Stimulated activated effector memory CD8-positive, alpha-beta T cell treated with anti-CD3 and anti-CD28 coated beads, Interleukin-12 subunit alpha, Interleukin-12 subunit beta, amount 100 ng/mL, for 72 hours (primary cell): ENCODE measurements around the gene SCAMP3.
"Not testable (repeated sequence)": the region's sequence is repeated elsewhere in the genome, so short reads cannot be mapped to it uniquely, and the experiment has no call there.

Experiments
- ATAC-seq: fragments of 150-1000 bp; cut with Tn5 transposase; 2 replicates; pipeline ENCODE4 v1.10.0; 2021
- DNase-seq, 2 donors: peaks; one replicate each; pipeline ENCODE4 v3.0.0; 2021 to 2022; ENCODE audit warnings: low spot score in 2 of 2
- H3K27ac Mint-ChIP-seq: one replicate; pipeline ENCODE4 v1.8.0; 2022; ENCODE audit warnings: mild to moderate bottlenecking, mixed read lengths
- H3K36me3 Mint-ChIP-seq: one replicate; pipeline ENCODE4 v1.8.0; 2022; ENCODE audit warnings: mild to moderate bottlenecking, mixed read lengths
- H3K4me1 Mint-ChIP-seq: one replicate; pipeline ENCODE4 v1.8.0; 2022; ENCODE audit warnings: mixed read lengths
- H3K4me3 Mint-ChIP-seq: one replicate; pipeline ENCODE4 v1.8.0; 2022; ENCODE audit warnings: mild to moderate bottlenecking, mixed read lengths
- H3K9me3 Mint-ChIP-seq: one replicate; pipeline ENCODE4 v1.8.0; 2022; ENCODE audit warnings: mixed read lengths

SCAMP3 gene

DNA sequence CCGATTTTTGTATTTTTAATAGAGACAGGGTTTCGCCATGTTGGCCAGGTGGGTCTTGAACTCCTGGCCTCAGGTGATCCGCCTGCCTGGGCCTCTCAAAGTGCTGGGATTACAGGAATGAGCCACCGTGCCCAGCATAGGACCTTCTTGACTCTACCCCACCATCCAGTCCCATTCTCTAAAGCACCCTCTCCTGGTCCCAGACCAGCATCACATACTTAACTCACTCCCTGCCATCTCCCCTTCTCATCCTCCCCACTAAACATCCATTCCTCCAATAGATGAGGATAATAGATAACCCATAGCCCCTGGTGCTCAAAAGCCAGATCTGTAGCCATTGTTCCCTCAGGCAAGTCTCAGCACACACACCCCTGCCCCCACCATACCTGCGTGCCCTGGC lies 9.0 kb downstream of the SCAMP3 start:
- peak overlapping the region; percentile 73 for H3K27ac Mint-ChIP-seq
- no peak for ATAC-seq
- DNase-seq: no peak
- H3K4me3 Mint-ChIP-seq: peak overlapping the region; percentile 78
- H3K36me3 Mint-ChIP-seq: peaks cover 29% of the 10 kb centered on the region
- peaks cover 56% of the 10 kb centered on the region for H3K4me1 Mint-ChIP-seq
- no peaks in the 10 kb centered on the region for H3K9me3 Mint-ChIP-seq

DNA sequence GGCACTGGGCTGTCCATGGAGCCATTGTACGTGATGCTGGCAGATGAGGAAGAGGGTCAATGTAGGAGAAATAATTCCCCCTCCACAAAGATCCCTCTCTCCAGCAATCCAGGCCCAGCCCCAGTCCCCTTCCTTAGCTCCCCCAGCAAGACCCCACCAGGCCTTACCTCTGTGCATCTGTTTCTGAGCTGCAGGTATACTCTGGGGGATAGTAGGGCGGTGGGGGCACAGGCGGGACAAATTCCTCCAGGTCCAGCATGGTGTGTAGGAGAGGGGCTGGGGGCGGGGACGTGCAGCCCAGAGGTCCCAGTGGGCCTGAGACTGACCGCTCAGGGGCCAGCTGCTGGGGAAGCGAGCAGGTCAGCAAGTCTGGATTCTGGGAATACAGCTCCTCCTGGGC lies 10.6 kb downstream of the SCAMP3 start:
- DNase-seq: no peak
- no peaks in the 10 kb centered on the region for H3K9me3 Mint-ChIP-seq
- peaks cover 16% of the 10 kb centered on the region for H3K36me3 Mint-ChIP-seq
- ATAC-seq: no peak
- H3K27ac Mint-ChIP-seq: no peak overlapping the region
- H3K4me1 Mint-ChIP-seq: peaks cover 45% of the 10 kb centered on the region
- no peak overlapping the region for H3K4me3 Mint-ChIP-seq

DNA sequence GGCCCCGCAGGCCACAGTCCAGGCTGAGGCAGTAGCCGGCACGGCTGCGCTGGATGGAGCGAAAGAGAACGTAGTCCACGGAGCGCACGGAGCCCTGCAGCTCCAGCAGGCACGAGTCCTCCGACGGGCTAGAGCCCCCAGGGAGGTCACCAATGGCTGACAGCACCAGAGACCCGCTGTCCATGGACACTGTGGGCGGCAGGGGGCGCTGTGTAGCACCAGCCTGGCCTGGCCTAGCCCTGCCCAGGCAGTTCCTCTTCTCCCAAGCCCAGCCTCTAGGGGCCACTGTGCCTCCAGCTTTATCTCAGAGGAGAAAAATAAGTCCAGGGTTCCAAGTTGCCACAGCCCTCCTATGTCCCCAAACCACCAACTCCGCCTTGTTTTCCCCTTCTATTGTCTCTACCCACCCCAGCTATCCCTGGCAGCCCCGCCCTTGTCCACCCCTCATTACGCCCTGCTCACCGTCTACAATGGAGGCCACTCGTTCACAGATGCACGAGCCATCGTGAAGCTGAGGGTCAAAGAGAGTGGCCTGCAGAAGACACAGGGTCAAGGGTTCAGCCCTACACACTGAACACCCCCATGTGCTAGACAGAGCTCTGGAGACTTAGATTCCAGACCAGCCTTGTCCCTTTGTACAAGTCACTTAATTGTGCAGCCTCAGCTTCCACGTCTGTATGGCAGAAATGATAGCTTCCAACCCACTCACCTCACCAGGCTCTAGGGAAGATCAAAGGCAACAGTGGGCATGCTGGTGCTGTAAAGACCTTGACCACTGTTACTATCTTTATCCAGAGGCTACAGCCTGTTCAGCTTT lies 11.3 kb downstream of the SCAMP3 start:
- peaks cover 16% of the 10 kb centered on the region for H3K36me3 Mint-ChIP-seq
- DNase-seq (peak; percentile 98 to 99), ATAC-seq (peak; percentile 95)
- peaks cover 43% of the 10 kb centered on the region for H3K4me1 Mint-ChIP-seq
- no peaks in the 10 kb centered on the region for H3K9me3 Mint-ChIP-seq
- H3K4me3 Mint-ChIP-seq: peak overlapping the region; percentile 67
- H3K27ac Mint-ChIP-seq: peak overlapping the region; percentile 85

DNA sequence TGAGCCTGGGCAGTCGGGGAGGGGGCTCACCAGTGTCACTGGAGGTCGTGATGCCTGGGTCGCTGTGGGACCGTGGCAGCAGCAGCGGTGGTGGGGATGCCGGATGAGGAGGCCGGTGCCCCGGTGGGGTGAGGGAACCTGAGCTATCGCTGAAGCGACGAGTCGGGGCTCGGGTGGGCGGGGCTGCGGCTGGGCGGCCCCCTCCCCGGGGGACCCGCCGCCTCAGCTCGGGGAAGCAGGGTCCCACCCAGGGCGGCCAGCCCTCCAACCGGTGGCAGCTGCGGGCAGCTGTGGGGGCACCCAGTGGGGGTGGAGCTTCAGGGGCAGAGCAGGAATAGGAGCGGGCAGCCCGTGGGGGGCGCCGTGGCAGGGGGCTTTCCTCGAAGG lies 11.9 kb downstream of the SCAMP3 start:
- no peaks in the 10 kb centered on the region for H3K9me3 Mint-ChIP-seq
- peaks cover 20% of the 10 kb centered on the region for H3K36me3 Mint-ChIP-seq
- ATAC-seq (peak; percentile 7), DNase-seq (no peak)
- H3K4me1 Mint-ChIP-seq: peaks cover 43% of the 10 kb centered on the region
- H3K27ac Mint-ChIP-seq: peak overlapping the region; percentile 85
- peak overlapping the region; percentile 67 for H3K4me3 Mint-ChIP-seq

DNA sequence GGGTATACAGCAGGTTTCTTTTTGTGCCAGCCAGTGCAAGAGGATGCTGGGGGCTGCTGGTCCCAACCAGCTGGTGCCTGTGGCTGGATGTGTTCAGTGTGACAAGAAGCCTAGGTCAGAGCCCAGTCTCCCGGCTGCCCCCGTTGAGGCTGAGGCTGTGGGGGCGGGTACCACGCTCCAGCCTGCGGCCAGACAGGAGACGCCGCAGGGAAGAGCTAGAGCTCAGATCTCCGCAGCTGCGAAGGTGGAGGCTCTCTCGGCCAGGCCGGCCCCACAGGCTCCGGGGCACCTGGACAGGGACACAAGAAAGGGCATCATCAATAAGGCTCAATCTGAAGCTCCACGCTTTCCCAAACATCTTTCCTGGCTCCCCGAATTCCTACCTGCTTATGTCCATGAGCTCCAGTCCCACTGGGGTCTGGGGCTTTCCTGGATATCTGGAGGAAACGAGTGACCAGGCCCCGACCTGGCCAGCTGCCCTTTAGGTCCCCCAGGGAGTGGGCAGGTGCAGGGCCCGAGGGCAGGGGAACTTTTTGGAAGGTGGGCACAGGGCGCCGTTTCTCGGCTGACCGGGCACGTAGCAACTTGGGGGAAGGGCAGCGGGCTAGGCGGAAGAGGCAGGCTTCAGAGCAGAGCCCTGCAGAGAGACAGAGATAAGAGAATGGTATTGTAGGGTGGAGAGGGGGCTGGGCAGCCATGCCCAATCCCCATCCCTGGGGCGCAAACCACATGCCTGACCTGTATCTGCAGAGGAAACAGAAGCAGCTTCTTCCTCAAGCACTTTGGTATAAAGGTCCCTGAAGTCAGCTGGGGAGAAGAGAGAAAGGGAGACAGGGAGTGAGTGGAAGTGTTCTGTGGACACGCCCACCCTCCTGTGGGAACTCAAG lies 14.2 kb downstream of the SCAMP3 start:
- ATAC-seq (no peak), DNase-seq (no peak)
- Mint-ChIP-seq H3K4me1 (peaks cover 42% of the 10 kb centered on the region), H3K4me3 (no peak overlapping the region), H3K36me3 (peaks cover 30% of the 10 kb centered on the region), H3K27ac (no peak overlapping the region), H3K9me3 (no peaks in the 10 kb centered on the region)

DNA sequence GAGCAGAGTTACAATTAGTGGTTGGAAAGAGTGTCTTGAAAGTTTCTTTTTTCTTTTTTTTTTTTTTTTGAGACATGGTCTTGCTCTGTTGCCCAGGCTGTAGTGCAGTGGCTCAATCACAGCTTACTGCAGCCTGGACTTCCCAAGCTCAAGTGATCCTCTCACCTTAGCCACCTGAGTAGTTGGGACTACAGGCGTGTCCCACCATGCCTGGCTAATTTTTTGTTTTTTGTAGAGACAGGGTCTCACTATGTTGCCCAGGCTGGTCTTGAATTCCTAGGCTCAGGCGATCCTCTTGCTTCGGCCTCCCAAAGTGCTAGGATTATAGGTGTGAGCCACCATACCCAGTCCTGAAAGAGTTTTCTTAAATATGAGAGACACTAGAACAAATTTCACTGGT lies 15.4 kb downstream of the SCAMP3 start:
- H3K4me3 Mint-ChIP-seq, H3K9me3 Mint-ChIP-seq, ATAC-seq, DNase-seq, H3K27ac Mint-ChIP-seq: not testable (repeated sequence)
- Mint-ChIP-seq H3K4me1 (peaks cover 45% of the 10 kb centered on the region), H3K36me3 (peaks cover 30% of the 10 kb centered on the region)

DNA sequence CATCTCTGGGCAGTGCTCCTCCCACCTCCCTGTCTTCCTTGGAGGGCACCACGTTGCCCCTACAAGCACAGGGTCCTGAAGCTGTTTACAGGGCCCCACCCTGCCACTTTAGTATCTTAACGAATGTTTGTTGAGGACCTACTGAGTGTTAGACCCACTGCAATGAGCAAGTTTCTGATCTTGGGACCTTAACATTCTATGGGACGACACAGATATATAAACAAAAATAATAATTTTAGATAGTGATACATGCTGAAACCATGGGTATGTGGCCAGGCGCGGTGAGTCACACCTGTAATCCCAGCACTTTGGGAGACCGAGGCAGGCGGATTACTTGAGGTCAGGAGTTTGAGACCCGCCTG lies 17.0 kb downstream of the SCAMP3 start:
- H3K4me3 Mint-ChIP-seq: peak overlapping the region; percentile 70
- H3K27ac Mint-ChIP-seq: peak overlapping the region; percentile 95
- H3K4me1 Mint-ChIP-seq: peaks cover 49% of the 10 kb centered on the region
- DNase-seq (no peak), ATAC-seq (no peak)
- H3K9me3 Mint-ChIP-seq: no peaks in the 10 kb centered on the region
- H3K36me3 Mint-ChIP-seq: peaks cover 27% of the 10 kb centered on the region

DNA sequence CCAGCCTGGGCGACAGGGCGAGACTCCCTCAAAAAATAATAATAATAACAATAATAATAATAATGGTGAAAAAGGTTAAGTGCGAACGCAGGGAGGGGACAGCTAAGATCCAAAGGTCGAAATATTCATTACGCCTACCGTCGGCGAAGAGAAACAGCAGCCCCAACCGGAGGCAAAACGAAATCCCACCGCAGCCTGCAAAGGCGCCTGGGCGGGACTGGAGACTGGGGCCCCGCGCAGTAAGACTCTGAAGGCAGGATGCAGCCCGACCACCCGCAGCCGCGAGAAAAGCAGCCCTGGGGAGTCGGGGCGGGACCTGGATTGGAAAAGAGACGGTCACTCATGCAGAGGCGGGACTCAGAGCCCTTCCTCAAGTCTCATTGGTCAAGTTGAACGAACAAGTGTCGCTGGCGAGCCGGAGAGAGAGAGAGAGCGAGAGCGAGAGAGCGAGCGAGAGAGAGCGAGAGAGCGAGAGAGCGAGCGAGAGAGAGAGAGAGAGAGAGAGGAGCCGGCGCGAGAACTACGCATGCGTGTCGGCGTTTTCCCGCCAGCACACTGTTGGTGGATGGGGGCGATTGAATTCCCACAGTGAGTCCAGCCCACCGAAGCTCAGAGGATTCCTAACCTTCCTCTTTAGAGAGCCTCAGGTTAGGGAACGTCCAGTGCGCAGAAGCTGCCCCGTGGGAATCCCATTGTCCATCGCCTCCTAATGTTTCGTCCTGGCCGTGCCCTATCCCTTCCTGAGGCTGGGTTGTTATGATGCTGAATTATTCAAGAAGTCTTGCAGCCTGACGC lies 17.6 kb downstream of the SCAMP3 start:
- Mint-ChIP-seq H3K36me3 (peaks cover 29% of the 10 kb centered on the region), H3K27ac (peak overlapping the region; percentile 95), H3K4me1 (peaks cover 45% of the 10 kb centered on the region), H3K9me3 (no peaks in the 10 kb centered on the region), H3K4me3 (peak overlapping the region; percentile 70)
- DNase-seq (peak; percentile 80 to 99), ATAC-seq (peak; percentile 96)

DNA sequence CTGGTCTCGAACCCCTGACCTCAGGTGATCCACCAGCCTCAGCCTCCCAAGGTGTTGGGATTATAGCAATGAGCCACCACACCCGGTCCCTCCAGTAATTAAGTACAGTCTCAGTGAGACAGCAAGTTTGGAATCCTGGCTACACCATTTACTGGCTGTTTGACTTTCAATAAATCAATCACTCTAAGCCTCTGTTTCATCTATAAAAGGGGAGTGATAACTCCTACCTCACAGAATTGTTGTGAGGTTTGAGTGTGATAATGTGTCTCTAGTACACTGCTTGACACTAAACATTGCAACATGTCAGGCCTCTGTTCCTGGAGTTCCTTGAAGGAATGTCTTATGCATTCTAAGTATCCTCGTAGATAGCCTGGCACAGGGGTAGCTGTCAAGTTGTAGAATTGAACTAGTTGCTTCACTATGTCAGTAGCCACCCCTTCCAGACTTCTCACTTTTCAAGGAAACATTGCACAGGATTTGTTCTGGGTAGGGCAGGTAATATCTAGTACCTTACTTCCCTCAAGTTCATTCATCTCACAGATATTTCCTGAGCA lies 19.3 kb downstream of the SCAMP3 start:
- no peak for ATAC-seq
- Mint-ChIP-seq H3K36me3 (peaks cover 44% of the 10 kb centered on the region), H3K27ac (peak overlapping the region; percentile 95), H3K4me3 (peak overlapping the region; percentile 70), H3K9me3 (no peaks in the 10 kb centered on the region), H3K4me1 (peaks cover 45% of the 10 kb centered on the region)
- DNase-seq: no peak

DNA sequence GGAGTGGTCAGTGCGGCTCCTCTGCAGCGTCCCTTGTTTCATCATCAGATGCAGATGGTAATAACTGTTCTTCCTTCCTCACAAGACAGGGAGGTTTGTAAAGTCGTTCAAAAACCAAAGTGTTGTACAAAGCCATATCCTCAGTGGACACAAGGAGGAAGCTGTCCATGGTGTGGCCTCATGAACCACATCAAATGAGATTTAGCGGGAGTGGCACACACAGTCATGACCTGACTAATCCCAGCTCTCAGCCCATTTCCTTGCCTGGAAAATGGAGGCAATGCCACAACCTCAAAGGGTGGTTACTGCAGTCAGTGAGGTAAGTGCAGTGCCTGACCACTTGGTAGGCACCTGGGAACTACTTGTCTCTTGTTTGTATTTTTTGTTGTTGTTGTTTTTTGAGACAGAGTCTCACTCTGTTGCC lies 20.3 kb downstream of the SCAMP3 start:
- H3K4me1 Mint-ChIP-seq: peaks cover 45% of the 10 kb centered on the region
- ATAC-seq (no peak), DNase-seq (no peak)
- H3K27ac Mint-ChIP-seq: peak overlapping the region; percentile 94
- H3K4me3 Mint-ChIP-seq: peak overlapping the region; percentile 77
- peaks cover 54% of the 10 kb centered on the region for H3K36me3 Mint-ChIP-seq
- no peaks in the 10 kb centered on the region for H3K9me3 Mint-ChIP-seq

DNA sequence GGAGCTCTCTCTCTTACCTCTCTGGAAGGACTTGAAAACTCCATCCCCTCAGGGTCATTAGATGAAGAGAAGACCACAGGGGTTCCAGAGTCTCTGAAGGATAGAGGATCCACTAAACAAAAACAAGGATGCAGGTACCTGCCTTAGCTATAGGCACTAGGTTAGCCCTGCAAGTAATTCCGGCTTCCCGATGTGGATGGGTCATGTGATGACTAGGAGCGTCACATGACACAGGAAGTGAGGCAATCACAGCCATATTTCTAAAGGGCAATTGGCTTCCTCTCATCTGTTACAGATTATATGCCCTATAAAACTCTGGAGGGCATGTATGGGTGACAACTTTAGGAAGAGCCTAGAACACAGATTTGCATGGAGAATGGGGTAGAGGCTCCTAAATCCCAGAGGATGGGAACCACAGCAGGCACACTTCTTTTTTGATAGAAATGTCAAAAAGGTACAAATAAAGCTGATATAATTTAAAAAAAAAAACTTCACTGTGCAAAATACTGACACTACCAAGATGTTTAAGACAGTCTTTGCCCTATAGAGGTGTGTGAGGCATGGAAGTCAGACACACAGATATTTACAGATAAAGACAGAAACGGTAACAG lies 21.0 kb downstream of the SCAMP3 start:
- Mint-ChIP-seq H3K36me3 (peaks cover 54% of the 10 kb centered on the region), H3K27ac (peak overlapping the region; percentile 94), H3K4me1 (peaks cover 47% of the 10 kb centered on the region), H3K4me3 (peak overlapping the region; percentile 77), H3K9me3 (no peaks in the 10 kb centered on the region)
- DNase-seq: peak in 1 of 2 donors; percentile 81
- peak; percentile 55 for ATAC-seq

DNA sequence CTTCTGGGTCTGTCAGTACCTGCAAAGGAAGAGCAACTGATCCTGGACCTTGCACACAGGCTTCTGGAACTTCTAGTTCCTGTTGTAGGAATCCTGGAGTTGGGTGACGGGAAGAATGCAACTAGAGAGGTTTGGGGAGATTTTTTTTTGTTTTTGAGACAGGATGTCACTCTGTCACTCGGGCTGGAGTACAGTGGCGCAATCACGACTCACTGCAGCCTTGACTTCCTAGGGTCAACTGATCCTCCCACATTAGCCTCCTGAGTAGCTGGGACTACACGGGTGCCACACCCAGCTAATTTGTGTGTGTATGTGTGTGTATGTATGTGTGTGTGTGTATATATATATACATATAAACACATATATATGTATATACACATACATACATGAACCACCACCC lies 25.7 kb downstream of the SCAMP3 start:
- no peak overlapping the region for H3K4me3 Mint-ChIP-seq
- ATAC-seq (no peak), DNase-seq (no peak)
- H3K9me3 Mint-ChIP-seq: no peaks in the 10 kb centered on the region
- H3K4me1 Mint-ChIP-seq: peaks cover 23% of the 10 kb centered on the region
- peak overlapping the region; percentile 87 for H3K27ac Mint-ChIP-seq
- peaks cover 41% of the 10 kb centered on the region for H3K36me3 Mint-ChIP-seq

DNA sequence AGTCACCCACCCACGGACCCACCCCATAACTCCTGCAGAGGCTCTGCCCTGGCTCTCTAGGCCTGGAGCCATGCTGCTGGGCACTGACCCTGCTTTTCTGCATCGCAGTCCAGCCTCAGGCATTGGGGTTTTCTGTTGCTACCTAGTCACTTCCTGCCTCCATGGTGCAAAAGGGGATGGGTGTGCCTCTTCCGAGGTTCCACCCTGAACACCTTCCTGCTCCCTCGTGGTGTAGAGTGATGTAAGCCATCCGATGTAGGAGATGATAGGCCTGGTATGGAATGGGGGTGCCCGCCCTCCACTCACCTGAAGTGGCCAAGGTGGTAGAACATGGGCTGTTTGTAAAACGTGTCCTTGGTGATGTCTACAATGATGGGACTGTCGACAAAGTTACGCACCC lies 26.8 kb downstream of the SCAMP3 start:
- peak overlapping the region; percentile 87 for H3K27ac Mint-ChIP-seq
- H3K4me1 Mint-ChIP-seq: peaks cover 13% of the 10 kb centered on the region
- not testable (repeated sequence) for DNase-seq, ATAC-seq, H3K9me3 Mint-ChIP-seq, H3K4me3 Mint-ChIP-seq
- peaks cover 41% of the 10 kb centered on the region for H3K36me3 Mint-ChIP-seq

DNA sequence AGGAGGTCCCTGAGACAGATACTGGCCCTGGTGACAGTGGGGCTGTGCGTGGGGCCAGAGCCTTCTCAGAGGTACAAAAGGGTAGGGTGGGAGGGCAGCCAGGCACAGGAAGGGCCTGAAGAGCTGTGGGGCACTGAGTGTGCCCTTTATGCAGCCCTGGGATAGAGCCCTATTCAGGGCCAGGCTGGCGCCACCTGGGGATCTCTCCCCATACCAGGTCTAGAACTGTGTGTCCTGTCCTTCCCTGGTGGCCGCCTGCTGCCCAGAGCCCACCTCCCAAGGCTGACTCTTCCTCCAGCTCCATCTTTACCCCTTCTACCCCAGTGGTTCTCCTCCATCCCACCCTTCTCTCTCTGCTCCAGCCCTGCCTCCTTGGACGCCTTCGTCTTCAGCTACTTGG lies 28.7 kb downstream of the SCAMP3 start:
- ATAC-seq: not testable (repeated sequence)

More for the DNA sequence above, 28.7 kb downstream of the SCAMP3 start:
- not testable (repeated sequence) for H3K27ac Mint-ChIP-seq, DNase-seq, H3K4me3 Mint-ChIP-seq, H3K9me3 Mint-ChIP-seq
- peaks cover 18% of the 10 kb centered on the region for H3K4me1 Mint-ChIP-seq
- H3K36me3 Mint-ChIP-seq: peaks cover 29% of the 10 kb centered on the region
